Keratinocyte (primary cell): ENCODE measurements around the gene KIF2C.

Source experiments
- EZH2 ChIP-seq: IDR thresholded peaks from one replicate; pipeline ENCODE4 v1.6.1; 2012; ENCODE audit warnings: inconsistent platforms, mild to moderate bottlenecking, low read length, moderate library complexity
- TF ChIP-seq, protein P1 (sequence below), 3 experiments: IDR thresholded peaks in 1 of 3; conservative IDR thresholded peaks in 1 of 3; optimal IDR thresholded peaks in 1 of 3; 2 replicates in 2 of 3; 3 replicates in 1 of 3; pipeline versions ENCODE3 to v1.5.1; 2011; ENCODE audit warnings: low read length in 3 of 3, mild to moderate bottlenecking in 3 of 3, moderate library complexity in 2 of 3, control low read depth in 1 of 3, inconsistent platforms in 1 of 3; ENCODE audit not compliant: insufficient read depth in 2 of 3; ENCODE audit errors: extremely low read depth in 1 of 3

GRCh38 chr1:44696789-44697345 lies 42.8 kb upstream of the KIF2C start:
- TF ChIP-seq, protein P1, sequence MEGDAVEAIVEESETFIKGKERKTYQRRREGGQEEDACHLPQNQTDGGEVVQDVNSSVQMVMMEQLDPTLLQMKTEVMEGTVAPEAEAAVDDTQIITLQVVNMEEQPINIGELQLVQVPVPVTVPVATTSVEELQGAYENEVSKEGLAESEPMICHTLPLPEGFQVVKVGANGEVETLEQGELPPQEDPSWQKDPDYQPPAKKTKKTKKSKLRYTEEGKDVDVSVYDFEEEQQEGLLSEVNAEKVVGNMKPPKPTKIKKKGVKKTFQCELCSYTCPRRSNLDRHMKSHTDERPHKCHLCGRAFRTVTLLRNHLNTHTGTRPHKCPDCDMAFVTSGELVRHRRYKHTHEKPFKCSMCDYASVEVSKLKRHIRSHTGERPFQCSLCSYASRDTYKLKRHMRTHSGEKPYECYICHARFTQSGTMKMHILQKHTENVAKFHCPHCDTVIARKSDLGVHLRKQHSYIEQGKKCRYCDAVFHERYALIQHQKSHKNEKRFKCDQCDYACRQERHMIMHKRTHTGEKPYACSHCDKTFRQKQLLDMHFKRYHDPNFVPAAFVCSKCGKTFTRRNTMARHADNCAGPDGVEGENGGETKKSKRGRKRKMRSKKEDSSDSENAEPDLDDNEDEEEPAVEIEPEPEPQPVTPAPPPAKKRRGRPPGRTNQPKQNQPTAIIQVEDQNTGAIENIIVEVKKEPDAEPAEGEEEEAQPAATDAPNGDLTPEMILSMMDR (optimal IDR thresholded peaks at IDR 0.05 in 1 of 3, IDR thresholded peaks at IDR 0.05 in 1 of 3, conservative IDR thresholded peaks at IDR 0.05 in 1 of 3; ENCODE audit: extremely low read depth in 1 of 3, insufficient read depth in 2 of 3, low read length in 3 of 3) = no peak
- no peak for TF ChIP-seq EZH2
